Measurements from ENCODE around the gene ADAMTS16. TPM values are rescaled to one million over a fixed set of nuclear protein-coding genes. Genes with fewer than 3 reads are reported as not detected.
A peak's percentile ranks its signal among the peaks of the same experiment; 100 is the strongest.

ADAMTS16 gene
- total RNA-seq, 3 donors from 2014 or later, result 0.10 to 0.35 (median 0.26) TPM

GRCh38 chr5:5340206-5340729 is 200.1 kb downstream of the ADAMTS16 start:
- Histone ChIP-seq H3K36me3 (ENCODE audit: low read depth) (no peaks in the 10 kb centered on the region), H3K4me1 (ENCODE audit: low read depth) (no peaks in the 10 kb centered on the region), H3K9me3 (no peaks in the 10 kb centered on the region), H3K4me3 (no peak overlapping the region)
- intact Hi-C loops (cut with DNase I, micrococcal nuclease), result no loop called here
- TF ChIP-seq CTCF (IDR thresholded peaks at IDR 0.05), result no peak
- ATAC-seq (peak; percentile 69), DNase-seq (peak; percentile 37 to 62 (median 46))

- DNase-seq (no peak), ATAC-seq (no peak)
- no peaks in the 10 kb centered on the region for H3K36me3 ChIP-seq (ENCODE audit: low read depth)
- no peaks in the 10 kb centered on the region for H3K4me1 ChIP-seq (ENCODE audit: low read depth)
- H3K4me3 ChIP-seq, result no peak overlapping the region
- intact Hi-C loops (cut with DNase I, micrococcal nuclease), result no loop called here
- H3K9me3 ChIP-seq, result no peaks in the 10 kb centered on the region
- no peak for TF ChIP-seq CTCF (IDR thresholded peaks at IDR 0.05)
These were observed 201.6 kb downstream of the ADAMTS16 start for GRCh38 chr5:5341531-5342292.

- Histone ChIP-seq H3K4me1 (ENCODE audit: low read depth) (no peaks in the 10 kb centered on the region), H3K36me3 (ENCODE audit: low read depth) (no peaks in the 10 kb centered on the region), H3K4me3 (no peak overlapping the region), H3K9me3 (no peaks in the 10 kb centered on the region)
- DNase-seq (no peak), ATAC-seq (no peak)
- intact Hi-C loops (cut with DNase I, micrococcal nuclease), result no loop called here
- no peak for TF ChIP-seq CTCF (IDR thresholded peaks at IDR 0.05)
These were observed 202.7 kb downstream of the ADAMTS16 start for GRCh38 chr5:5342784-5343183.

GRCh38 chr5:5343568-5343967 is 203.4 kb downstream of the ADAMTS16 start:
- Histone ChIP-seq H3K4me1 (ENCODE audit: low read depth) (no peaks in the 10 kb centered on the region), H3K9me3 (no peaks in the 10 kb centered on the region), H3K36me3 (ENCODE audit: low read depth) (no peaks in the 10 kb centered on the region), H3K4me3 (no peak overlapping the region)
- no peak for ATAC-seq
- intact Hi-C loops (cut with DNase I, micrococcal nuclease), result no loop called here
- no peak for DNase-seq
- TF ChIP-seq CTCF (IDR thresholded peaks at IDR 0.05), result no peak

GRCh38 chr5:5344051-5344571 is 204.0 kb downstream of the ADAMTS16 start:
- H3K4me3 ChIP-seq, result no peak overlapping the region
- TF ChIP-seq CTCF (IDR thresholded peaks at IDR 0.05), result no peak
- intact Hi-C loops (cut with DNase I, micrococcal nuclease), result no loop called here
- no peaks in the 10 kb centered on the region for H3K9me3 ChIP-seq
- no peak for DNase-seq
- H3K36me3 ChIP-seq (ENCODE audit: low read depth), result no peaks in the 10 kb centered on the region
- ATAC-seq, result no peak
- H3K4me1 ChIP-seq (ENCODE audit: low read depth), result no peaks in the 10 kb centered on the region
